ENCODE results near the gene EZH2. TPM values are rescaled to one million over a fixed set of nuclear protein-coding genes. Genes with fewer than 3 reads are reported as not detected.

The EZH2 gene
- 10 to 100 TPM in 1 of 2 donors, 1 to 10 TPM in 1; 4.6 to 14.8 TPM for total RNA-seq
- polyA plus RNA-seq = 1 to 10 TPM; 3.6 to 4.3 TPM
- long read RNA-seq, donor 1, partial matches to known transcripts = 13 of 16 reads
- long read RNA-seq, donor 1, other reads (novel, unspliced or antisense) = 0 of 16 reads
- long read RNA-seq, donor 2, partial matches to known transcripts = 6 of 7 reads
- long read RNA-seq, donor 2, other reads (novel, unspliced or antisense) = 0 of 7 reads
- long read RNA-seq, donor 3, partial matches to known transcripts = 8 of 9 reads
- long read RNA-seq, donor 3, other reads (novel, unspliced or antisense) = 0 of 9 reads
- long read RNA-seq, donor 4, partial matches to known transcripts = 24 of 25 reads
- long read RNA-seq, donor 4, other reads (novel, unspliced or antisense) = 0 of 25 reads
- long read RNA-seq, donor 5, partial matches to known transcripts = 15 of 19 reads
- long read RNA-seq, donor 5, other reads (novel, unspliced or antisense) = 0 of 19 reads

- H3K4me3 ChIP-seq = peak within 1 kb of the TSS; percentile 97
- 0 to 1% methylated on average over 21 to 50 of the region's 50 CpGs for WGBS, 2 donors
- no peaks in the 10 kb centered on the region for H3K27me3 ChIP-seq (ENCODE audit: control insufficient read depth in 3 of 3, insufficient read depth in 3 of 3, low read length in 2 of 3)
- peak within 1 kb of the TSS; percentile 85 to 98 for H3K9ac ChIP-seq (ENCODE audit: insufficient read depth in 1 of 2, low read length in 2 of 2)
- DNase-seq (no peak), ATAC-seq (ENCODE audit: insufficient read depth, low FRiP score) (no peak)
- no peaks in the 10 kb centered on the region for H3K36me3 ChIP-seq (ENCODE audit: control insufficient read depth in 4 of 4, insufficient read depth in 4 of 4, low read length in 4 of 4)
- no peaks in the 10 kb centered on the region for H3K9me3 ChIP-seq (ENCODE audit: control insufficient read depth in 4 of 4, insufficient read depth in 3 of 4, low read length in 3 of 4)
- TF ChIP-seq CTCF (IDR thresholded peaks at IDR 0.05; ENCODE audit: control extremely low read depth, extremely low read depth) = no peak
- H3K27ac ChIP-seq (ENCODE audit: low read depth in 1 of 2, low read length in 1 of 2) = peak within 1 kb of the TSS; percentile 92
- peaks cover 0 to 14% (median 0%) of the 10 kb centered on the region in 5 donors for H3K4me1 ChIP-seq (ENCODE audit: control insufficient read depth in 5 of 5, insufficient read depth in 5 of 5, low read length in 5 of 5)
Observed at GRCh38 chr7:148884049-148884298, at the start of gene EZH2. Gene EZH2, minus strand, starts transcription at chr7:148884291. Its CDS starts 36,993 bp downstream, at chr7:148847298.

GRCh38 chr7:148931470-148931869, 47.4 kb upstream of the EZH2 start:
- H3K27me3 ChIP-seq (ENCODE audit: control insufficient read depth in 3 of 3, insufficient read depth in 3 of 3, low read length in 2 of 3) = no peaks in the 10 kb centered on the region
- no peak overlapping the region for H3K4me3 ChIP-seq
- no peak for TF ChIP-seq CTCF (IDR thresholded peaks at IDR 0.05; ENCODE audit: control extremely low read depth, extremely low read depth)
- H3K36me3 ChIP-seq (ENCODE audit: control insufficient read depth in 4 of 4, insufficient read depth in 4 of 4, low read length in 4 of 4) = peaks cover 0 to 1% (median 0%) of the 10 kb centered on the region in 4 donors
- H3K9me3 ChIP-seq (ENCODE audit: control insufficient read depth in 4 of 4, insufficient read depth in 3 of 4, low read length in 3 of 4) = no peaks in the 10 kb centered on the region
- no peak overlapping the region for H3K27ac ChIP-seq (ENCODE audit: low read depth in 1 of 2, low read length in 1 of 2)
- no peak for ATAC-seq (ENCODE audit: insufficient read depth, low FRiP score)
- H3K9ac ChIP-seq (ENCODE audit: insufficient read depth in 1 of 2, low read length in 2 of 2) = no peak overlapping the region
- WGBS, 2 donors = 85 to 87% methylated on average over 5 of the region's 5 CpGs
- no peaks in the 10 kb centered on the region for H3K4me1 ChIP-seq (ENCODE audit: control insufficient read depth in 5 of 5, insufficient read depth in 5 of 5, low read length in 5 of 5)
- DNase-seq = no peak

- no peak overlapping the region for H3K4me3 ChIP-seq
- ATAC-seq (ENCODE audit: insufficient read depth, low FRiP score) (no peak), DNase-seq (no peak)
- 78 to 87% methylated on average over 10 of the region's 10 CpGs for WGBS, 2 donors
- H3K27me3 ChIP-seq (ENCODE audit: control insufficient read depth in 3 of 3, insufficient read depth in 3 of 3, low read length in 2 of 3) = no peaks in the 10 kb centered on the region
- no peak overlapping the region for H3K27ac ChIP-seq (ENCODE audit: low read depth in 1 of 2, low read length in 1 of 2)
- peaks cover 0 to 1% (median 0%) of the 10 kb centered on the region in 4 donors for H3K36me3 ChIP-seq (ENCODE audit: control insufficient read depth in 4 of 4, insufficient read depth in 4 of 4, low read length in 4 of 4)
- H3K9ac ChIP-seq (ENCODE audit: insufficient read depth in 1 of 2, low read length in 2 of 2) = no peak overlapping the region
- no peaks in the 10 kb centered on the region for H3K4me1 ChIP-seq (ENCODE audit: control insufficient read depth in 5 of 5, insufficient read depth in 5 of 5, low read length in 5 of 5)
- H3K9me3 ChIP-seq (ENCODE audit: control insufficient read depth in 4 of 4, insufficient read depth in 3 of 4, low read length in 3 of 4) = no peaks in the 10 kb centered on the region
- TF ChIP-seq CTCF (IDR thresholded peaks at IDR 0.05; ENCODE audit: control extremely low read depth, extremely low read depth) = no peak
Observed at GRCh38 chr7:148930335-148930734, 46.2 kb upstream of the EZH2 start.

All from lung (tissue), 16 donors.